Right hindlimb (tissue), 1 donor: ENCODE measurements around the gene BRD4.

ENCODE experiments used
- DNase-seq: peaks from one replicate; pipeline ENCODE4 v3.0.0-alpha.2; 2018

The BRD4 gene

GRCh38 chr19:15247107-15248014 is 85.0 kb downstream of the BRD4 start:
- no peak for DNase-seq

DNA sequence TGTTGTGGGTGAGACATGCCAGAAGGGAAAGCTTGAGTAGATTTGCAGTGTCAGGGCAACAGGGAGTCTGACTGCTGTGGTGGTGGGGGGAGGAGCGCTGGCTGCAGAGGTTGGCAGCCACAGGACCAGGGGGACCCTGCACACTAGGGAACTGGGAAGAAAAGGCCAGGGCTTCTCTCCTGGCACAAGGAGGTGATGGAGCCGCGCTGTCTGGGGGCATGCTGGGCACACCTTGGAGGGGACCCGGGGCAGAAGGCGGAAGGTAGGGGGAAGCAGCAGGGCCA is 86.2 kb downstream of the BRD4 start:
- DNase-seq = no peak

GRCh38 chr19:15245370-15246197 is 86.8 kb downstream of the BRD4 start:
- no peak for DNase-seq

DNA sequence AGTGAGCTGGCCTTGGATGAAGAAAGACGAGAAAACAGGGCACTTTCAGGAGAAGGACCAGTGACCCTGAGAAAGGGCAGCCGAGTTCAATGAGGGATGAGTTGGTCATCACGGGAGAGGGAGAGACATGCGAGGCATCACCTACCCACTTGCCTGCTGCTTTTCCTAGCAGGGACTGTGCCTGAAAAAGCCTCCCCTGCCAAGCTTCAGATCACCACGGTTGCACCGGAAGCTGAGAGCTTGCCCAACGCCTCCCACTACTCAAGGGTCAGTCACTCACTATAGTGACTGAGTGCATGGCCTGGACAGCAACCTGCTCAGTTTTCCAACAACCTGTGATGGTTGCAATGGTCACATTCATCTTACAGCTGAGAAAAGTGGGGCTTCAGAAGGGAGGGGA is 87.5 kb downstream of the BRD4 start:
- DNase-seq = no peak

- DNase-seq = no peak
These were observed 88.1 kb downstream of the BRD4 start for GRCh38 chr19:15244106-15244803.

DNA sequence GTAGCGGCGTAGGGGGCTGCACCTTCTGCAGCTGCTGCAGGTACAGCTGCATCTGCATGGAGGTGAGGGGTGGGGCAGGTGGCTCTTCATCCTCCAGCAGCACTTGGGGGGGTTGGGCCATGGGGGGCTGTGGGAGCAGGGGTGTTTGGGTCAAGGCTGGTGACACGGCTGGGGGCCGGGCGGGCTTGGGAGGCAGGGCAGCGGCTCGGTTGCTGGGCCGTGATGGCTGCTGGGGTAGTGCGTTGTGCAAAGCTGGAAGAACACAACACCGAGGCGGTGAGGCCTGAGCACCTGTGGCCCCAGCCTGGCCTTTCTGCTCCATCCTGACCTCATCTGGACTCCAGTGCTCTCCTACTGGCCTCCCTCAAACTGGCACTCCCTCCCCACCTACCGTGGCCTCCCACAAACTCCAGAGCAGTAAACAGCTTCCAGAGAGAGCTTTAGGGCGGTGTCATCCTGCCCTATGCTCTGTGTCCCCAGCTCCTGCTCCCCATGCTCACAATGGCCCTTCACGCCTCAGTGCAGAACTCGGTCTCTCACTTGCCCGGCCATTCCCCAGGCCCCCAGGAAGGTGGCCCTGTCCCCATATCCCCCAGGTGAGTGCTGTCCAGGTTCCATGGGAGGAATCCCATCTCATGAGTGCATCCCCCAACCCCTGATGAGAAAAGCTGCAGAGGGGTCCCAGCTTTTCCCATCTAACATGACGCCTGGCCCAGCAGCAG is 88.9 kb downstream of the BRD4 start:
- DNase-seq = no peak

DNA sequence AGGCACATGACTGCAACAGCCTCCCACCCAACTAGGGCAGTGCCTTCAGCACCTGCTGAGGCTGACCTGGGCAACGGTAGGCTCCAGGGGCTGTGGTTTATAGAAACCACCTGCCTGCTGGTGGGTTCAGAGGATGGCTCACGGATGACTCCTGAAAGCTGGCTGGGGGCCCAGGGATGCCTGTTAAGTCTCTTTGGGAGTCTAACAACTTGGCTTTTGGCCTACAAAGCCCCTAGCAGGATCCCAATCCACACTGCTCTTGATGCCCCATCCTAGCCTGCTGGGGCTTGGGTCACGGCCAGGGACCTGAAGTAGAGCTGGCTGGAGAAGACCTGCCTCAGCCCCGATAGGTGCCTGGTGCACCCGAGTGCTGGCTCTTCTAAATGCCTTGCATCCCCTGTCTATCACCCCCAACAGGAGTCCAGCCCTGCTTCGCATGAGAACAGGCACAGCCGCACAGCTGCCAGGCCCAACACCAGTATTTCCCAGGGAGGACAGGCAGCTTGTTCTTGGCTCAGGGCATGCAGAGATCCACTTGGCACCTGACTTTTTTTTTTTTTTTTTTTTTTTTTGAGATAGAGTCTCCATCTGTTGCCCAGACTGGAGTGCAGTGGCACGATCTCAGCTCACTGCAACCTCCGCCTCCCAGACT is 91.0 kb downstream of the BRD4 start:
- no peak for DNase-seq

- peak; percentile 73 for DNase-seq
These were observed 91.8 kb downstream of the BRD4 start for GRCh38 chr19:15240515-15240914.

DNA sequence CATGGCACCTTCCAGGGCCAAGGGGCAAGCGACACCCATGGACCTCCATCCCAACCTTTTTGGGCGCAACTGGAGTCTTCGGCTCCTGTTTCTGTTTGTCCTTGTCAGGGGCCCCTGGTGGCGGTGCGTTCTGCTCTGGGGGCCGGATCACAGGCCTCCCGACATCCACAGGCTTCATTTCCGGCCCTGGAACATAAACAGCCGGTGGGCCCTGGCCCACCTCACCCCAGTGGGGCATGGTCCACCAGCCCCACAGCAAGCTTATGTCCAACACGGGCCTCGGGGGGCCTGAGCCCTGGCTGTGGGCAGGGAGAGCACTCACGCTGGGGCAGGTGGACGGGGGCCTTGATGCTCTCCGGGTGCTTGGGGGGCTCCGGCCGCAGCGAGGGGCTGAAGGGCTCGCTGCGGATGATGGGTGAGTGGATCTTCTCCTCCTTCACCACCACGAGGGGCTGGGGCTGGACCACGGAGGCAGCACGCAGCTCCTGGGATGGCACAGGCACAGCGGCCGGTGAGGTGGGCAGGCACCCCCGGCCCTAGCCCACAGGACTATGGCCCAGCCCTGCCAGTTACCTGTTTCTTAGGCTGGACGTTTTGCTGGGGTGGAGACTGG is 92.9 kb downstream of the BRD4 start:
- no peak for DNase-seq

- no peak for DNase-seq
These were observed 93.6 kb downstream of the BRD4 start for GRCh38 chr19:15238639-15239155.

DNA sequence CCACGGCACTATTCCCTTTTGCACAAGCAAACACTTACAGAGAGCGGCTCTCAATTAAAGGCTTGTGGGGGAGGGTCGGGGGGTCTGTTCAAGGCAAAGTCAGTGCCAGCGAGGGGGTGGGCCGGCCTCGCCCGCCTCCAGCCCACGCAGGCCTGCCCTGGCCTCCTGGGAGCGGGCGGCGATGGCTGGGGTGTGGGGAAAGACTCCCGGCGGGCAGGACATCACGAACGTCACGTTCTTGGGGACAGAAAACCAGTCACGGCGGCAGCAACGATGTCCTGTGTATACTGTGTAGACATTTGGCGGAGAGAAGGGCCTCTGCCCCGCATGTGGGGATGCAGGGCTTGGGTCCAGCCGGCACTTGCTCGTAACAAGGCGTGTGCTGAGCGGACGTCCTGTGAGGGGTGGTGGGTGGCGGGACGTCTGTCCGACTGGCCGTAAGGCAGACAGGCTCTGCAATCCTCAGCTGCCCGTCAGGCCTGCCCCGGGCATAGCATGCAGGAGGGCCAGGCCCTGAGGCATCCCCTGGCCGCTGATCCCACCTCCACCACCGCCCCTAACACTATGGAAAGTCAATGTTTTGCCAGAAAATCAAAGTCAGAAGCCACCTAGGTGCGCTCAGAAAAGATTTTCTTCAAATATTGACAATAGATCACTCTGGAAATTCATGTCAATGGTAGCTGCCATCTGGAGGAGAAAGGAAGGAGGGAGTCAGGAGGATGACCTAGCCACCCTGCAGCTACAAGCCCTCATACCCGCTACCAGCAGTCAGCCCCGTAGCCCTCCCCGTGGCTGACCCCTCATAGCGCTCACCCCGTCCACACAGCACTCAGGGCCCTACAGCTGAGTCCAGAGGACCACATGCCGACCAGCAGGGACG is 94.3 kb downstream of the BRD4 start:
- DNase-seq = no peak

DNA sequence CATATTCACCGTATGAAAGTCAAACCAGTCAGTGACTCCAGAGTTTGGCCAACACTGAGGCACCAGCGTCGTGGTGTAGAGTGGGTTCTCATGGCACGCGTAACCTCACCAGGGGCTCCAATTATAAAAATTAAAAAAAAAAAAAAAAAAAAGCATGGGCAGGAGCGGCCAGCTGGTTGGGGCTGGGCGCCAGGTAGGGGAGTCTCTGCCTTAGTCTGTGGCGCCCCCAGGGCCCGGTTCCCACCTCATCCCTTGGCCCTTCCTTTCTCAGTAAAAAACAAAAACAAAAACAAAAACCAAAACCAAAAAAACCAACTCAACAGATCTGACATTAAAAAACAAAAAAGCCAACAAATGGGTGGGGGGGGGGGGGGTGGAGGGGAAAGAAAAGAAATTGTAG is 95.5 kb downstream of the BRD4 start:
- DNase-seq = no peak

DNA sequence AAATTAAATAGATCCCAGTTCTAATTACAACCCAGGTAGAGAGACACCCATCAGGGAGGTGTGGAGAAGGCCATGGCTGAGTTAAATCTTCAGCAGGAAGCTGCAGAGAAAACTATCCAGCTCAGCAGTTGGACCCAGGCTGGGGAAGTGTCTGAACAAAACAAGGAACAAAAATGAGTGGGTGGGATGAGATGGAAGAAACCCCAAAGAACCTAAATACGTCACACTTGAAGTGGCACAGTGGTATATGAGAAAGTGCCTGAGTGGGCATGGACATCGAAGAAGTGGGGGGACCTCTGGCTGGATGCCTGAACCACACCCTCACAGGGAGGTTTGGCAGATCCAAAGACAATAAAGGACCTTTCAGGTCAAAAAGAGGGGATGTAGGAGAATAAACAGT is 96.6 kb downstream of the BRD4 start:
- no peak for DNase-seq

DNA sequence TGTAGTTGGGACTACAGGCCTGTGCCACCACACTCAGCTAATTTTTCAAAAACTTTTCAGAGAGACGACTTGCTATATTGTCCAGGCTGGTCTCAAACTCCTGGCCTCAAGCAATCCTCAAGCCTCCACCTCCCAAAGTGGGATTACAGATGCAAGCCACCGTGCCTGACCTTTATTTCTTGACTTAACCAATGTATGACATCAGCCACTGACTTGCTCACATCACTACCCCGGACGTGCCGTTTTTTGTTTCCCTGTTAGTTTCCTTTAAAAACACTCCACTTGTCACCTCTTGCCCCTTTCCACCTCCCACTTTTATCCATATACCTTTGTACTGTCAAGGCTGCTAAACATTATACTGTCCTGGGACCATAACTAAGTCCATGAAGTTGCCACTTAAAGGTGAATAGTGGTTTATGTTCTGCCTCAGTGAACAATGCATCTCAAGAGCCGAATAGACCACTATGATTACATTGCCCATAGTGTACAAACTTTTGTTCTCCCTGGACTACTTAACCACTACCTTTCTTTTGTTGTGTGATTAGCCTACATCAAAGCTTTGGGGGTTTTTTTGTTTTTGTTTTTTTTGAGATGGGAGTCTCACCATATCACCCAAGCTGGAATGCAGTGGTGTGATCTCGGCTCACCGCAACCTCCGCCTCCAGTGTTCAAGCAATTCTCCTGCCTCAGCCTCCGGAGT is 97.8 kb downstream of the BRD4 start:
- no peak for DNase-seq

DNA sequence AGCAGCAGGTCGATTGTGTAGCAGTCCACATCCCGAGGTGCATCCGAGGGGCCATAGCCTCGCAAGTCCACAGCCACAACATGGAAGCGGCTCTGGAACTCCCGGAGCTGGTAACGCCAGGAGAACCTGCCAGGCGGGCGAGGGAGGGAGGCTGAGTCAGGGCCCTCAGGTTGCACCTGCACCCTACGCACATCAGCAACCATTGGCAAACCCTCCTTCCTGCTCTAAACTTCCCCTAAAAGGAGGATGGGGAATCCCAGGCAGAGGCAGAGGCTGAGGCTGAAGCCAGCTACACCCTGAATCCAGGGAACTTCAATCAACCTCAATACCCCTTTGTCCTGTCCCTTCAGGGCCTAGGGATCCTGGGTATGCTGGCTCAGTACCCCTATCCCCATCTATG is 101.1 kb downstream of the BRD4 start:
- no peak for DNase-seq

- DNase-seq = no peak
These were observed 105.1 kb downstream of the BRD4 start for GRCh38 chr19:15227261-15227660.

- DNase-seq = no peak
These were observed 106.6 kb downstream of the BRD4 start for GRCh38 chr19:15225760-15226159.

DNA sequence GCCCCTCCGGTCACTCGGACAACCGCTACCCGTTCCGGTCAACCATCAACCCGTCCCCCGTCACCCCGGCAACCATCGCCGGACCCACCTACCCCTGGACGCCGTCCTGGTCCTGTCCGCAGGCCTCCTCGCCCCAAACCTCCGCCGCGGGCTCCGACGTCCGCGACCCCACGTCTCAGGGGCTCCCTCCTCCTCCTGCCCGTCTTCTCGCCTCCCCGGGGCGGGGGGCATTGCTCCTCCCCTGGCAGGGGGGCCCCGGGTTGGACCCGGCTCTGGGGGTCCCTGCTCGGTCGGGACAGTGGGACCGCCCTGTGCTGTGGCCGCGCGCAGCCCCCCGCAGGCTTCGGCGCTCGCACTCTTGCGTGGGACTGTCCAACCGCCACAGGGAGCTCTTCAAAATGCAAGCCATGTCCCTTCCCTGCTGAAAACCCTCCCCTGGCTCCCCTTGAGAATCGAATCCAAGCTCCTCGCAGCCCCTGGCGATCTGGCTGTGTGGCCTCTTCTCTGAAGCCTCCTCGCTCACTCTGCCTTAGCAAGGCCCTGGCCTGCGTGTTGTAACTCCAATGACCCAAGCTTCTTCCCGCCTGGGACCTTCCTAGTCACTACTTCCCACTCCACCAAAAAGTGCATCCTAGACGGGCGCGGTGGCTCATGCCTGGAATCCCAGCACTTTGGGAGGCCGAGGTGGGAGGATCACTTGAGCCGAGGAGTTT is 108.5 kb downstream of the BRD4 start:
- no peak for DNase-seq
